ENCODE measurements around the gene SUGT1. TPM values are rescaled to one million over a fixed set of nuclear protein-coding genes. Genes with fewer than 3 reads are reported as not detected.
"Not testable (repeated sequence)": the region's sequence is repeated elsewhere in the genome, so short reads cannot be mapped to it uniquely, and the experiment has no call there.

Gene SUGT1
- total RNA-seq, 1 donor from 2014 or later = 48.4 TPM

DNA sequence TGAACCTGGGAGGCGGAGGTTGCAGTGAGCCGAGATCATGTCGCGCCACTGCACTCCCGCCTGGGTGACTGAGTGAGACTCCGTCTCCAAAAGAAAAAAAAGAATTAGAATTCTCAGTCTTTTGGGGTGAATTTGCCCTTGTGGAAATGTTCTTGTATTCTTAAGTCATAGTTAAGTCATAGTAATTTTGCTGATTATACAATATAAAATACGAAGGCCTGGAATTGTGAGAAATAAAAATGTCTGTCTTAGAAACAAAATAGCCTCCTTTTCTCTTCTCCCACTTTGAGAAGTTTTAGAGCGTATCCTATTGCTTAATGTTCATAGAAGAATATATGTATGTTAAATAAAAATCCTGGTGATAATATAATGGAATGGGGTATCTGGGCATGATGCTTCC lies 18.1 kb downstream of the SUGT1 start:
- no peak overlapping the region for H3K4me3 Mint-ChIP-seq (ENCODE audit: unreplicated experiment)
- no peak overlapping the region for H3K27ac Mint-ChIP-seq (ENCODE audit: unreplicated experiment)
- peaks cover 23% of the 10 kb centered on the region for H3K36me3 Mint-ChIP-seq (ENCODE audit: unreplicated experiment)
- TF ChIP-seq, protein P1, sequence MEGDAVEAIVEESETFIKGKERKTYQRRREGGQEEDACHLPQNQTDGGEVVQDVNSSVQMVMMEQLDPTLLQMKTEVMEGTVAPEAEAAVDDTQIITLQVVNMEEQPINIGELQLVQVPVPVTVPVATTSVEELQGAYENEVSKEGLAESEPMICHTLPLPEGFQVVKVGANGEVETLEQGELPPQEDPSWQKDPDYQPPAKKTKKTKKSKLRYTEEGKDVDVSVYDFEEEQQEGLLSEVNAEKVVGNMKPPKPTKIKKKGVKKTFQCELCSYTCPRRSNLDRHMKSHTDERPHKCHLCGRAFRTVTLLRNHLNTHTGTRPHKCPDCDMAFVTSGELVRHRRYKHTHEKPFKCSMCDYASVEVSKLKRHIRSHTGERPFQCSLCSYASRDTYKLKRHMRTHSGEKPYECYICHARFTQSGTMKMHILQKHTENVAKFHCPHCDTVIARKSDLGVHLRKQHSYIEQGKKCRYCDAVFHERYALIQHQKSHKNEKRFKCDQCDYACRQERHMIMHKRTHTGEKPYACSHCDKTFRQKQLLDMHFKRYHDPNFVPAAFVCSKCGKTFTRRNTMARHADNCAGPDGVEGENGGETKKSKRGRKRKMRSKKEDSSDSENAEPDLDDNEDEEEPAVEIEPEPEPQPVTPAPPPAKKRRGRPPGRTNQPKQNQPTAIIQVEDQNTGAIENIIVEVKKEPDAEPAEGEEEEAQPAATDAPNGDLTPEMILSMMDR (IDR thresholded peaks at IDR 0.05) = no peak
- no peaks in the 10 kb centered on the region for H3K9me3 Mint-ChIP-seq (ENCODE audit: unreplicated experiment)
- no peak for DNase-seq (ENCODE audit: extremely low spot score, unreplicated experiment)
- H3K4me1 Mint-ChIP-seq (ENCODE audit: unreplicated experiment) = no peaks in the 10 kb centered on the region
- no peaks in the 10 kb centered on the region for H3K27me3 Mint-ChIP-seq (ENCODE audit: unreplicated experiment)

DNA sequence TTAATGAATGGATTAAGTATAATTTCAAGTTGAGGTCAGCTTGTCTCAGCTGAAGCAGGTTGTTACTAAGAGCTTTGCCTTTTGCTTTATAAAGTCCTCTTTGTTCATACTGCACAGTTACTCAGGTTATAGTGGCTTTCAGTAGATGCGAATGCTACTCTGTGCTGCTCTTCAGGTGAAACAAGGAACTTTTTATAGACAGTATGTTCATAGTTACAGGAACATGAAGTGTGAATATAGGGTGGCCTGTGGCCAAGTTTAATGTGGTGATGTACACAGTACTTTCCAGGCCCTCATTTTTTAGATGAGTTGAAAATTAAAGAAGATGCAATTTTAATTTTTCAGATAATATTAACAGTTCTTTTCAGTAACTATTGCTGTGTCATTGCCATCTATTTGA lies 20.8 kb downstream of the SUGT1 start:
- no peak for DNase-seq (ENCODE audit: extremely low spot score, unreplicated experiment)
- Mint-ChIP-seq H3K36me3 (ENCODE audit: unreplicated experiment) (peaks cover 17% of the 10 kb centered on the region), H3K4me3 (ENCODE audit: unreplicated experiment) (no peak overlapping the region), H3K4me1 (ENCODE audit: unreplicated experiment) (no peaks in the 10 kb centered on the region), H3K9me3 (ENCODE audit: unreplicated experiment) (no peaks in the 10 kb centered on the region), H3K27ac (ENCODE audit: unreplicated experiment) (no peak overlapping the region), H3K27me3 (ENCODE audit: unreplicated experiment) (no peaks in the 10 kb centered on the region)
- TF ChIP-seq, protein P1 (IDR thresholded peaks at IDR 0.05) = no peak

DNA sequence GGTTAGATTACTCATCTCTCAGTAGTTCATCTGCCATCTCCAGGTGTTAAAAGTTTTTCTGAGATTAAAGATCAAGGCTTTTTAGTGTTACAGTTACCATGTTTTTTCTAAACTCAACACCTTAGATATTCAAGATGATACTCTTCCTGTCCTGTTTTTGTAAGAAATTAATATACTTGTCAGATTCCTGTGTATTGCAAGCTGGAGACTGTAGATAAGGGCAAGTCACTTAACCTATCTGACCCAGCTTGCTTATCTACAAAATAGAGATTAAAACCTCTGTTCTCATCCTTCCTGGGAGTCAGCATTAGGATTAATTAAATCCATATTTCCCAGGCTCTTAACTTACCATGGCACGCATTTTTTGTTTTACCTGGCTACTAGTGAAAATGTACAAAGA lies 25.2 kb downstream of the SUGT1 start:
- TF ChIP-seq, protein P1 (IDR thresholded peaks at IDR 0.05) = no peak
- Mint-ChIP-seq H3K36me3 (ENCODE audit: unreplicated experiment) (peaks cover 33% of the 10 kb centered on the region), H3K9me3 (ENCODE audit: unreplicated experiment) (no peaks in the 10 kb centered on the region), H3K27ac (ENCODE audit: unreplicated experiment) (no peak overlapping the region), H3K4me1 (ENCODE audit: unreplicated experiment) (no peaks in the 10 kb centered on the region), H3K4me3 (ENCODE audit: unreplicated experiment) (no peak overlapping the region), H3K27me3 (ENCODE audit: unreplicated experiment) (no peaks in the 10 kb centered on the region)
- no peak for DNase-seq (ENCODE audit: extremely low spot score, unreplicated experiment)

DNA sequence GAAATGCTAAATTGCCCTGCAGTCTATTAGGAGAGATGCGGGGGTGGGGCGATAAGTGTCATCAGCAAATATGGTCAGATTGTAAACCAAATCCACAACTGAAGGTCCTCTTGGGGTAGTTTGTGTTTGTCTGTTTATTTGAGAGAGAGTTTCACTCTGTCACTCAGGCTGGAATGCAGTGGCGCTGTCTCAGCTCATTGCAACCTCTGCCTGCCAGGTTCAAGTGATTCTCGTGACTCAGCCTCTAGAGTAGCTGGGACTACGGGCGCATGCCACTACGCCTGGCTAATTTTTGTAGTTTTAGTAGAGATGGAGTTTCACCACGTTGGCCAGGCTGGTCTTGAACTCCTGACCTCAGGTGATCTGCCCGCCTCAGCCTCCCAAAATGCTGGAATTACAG lies 33.2 kb downstream of the SUGT1 start:
- not testable (repeated sequence) for H3K27ac Mint-ChIP-seq (ENCODE audit: unreplicated experiment); H3K27me3 Mint-ChIP-seq (ENCODE audit: unreplicated experiment)

DNA sequence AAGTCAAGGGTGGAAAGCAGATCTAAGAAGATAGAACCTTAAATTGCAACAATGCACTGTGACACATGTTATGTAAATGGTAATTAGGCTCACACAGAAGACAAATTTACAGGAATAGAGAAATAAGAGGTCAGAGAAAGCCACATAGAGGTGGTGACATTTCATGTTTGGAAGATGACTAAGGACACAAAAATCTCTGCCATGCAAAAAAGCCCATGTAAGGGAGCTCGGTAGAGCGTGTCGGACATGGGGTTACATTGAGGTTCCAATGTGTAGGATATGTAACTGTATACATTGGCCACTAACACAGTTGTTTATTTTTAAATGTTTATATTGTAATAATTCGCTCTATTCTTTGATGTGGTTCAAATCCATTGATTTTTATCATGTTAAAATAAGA lies 33.7 kb downstream of the SUGT1 start:
- H3K27me3 Mint-ChIP-seq (ENCODE audit: unreplicated experiment) = no peaks in the 10 kb centered on the region
- DNase-seq (ENCODE audit: extremely low spot score, unreplicated experiment) = no peak
- no peaks in the 10 kb centered on the region for H3K4me1 Mint-ChIP-seq (ENCODE audit: unreplicated experiment)
- no peaks in the 10 kb centered on the region for H3K9me3 Mint-ChIP-seq (ENCODE audit: unreplicated experiment)
- H3K36me3 Mint-ChIP-seq (ENCODE audit: unreplicated experiment) = peaks cover 58% of the 10 kb centered on the region
- no peak overlapping the region for H3K4me3 Mint-ChIP-seq (ENCODE audit: unreplicated experiment)
- TF ChIP-seq, protein P1 (IDR thresholded peaks at IDR 0.05) = no peak
- H3K27ac Mint-ChIP-seq (ENCODE audit: unreplicated experiment) = no peak overlapping the region

More for the DNA sequence above, 33.2 kb downstream of the SUGT1 start:
- not testable (repeated sequence) for H3K9me3 Mint-ChIP-seq (ENCODE audit: unreplicated experiment); H3K4me1 Mint-ChIP-seq (ENCODE audit: unreplicated experiment); H3K4me3 Mint-ChIP-seq (ENCODE audit: unreplicated experiment); DNase-seq (ENCODE audit: extremely low spot score, unreplicated experiment)
- H3K36me3 Mint-ChIP-seq (ENCODE audit: unreplicated experiment) = peaks cover 58% of the 10 kb centered on the region

DNA sequence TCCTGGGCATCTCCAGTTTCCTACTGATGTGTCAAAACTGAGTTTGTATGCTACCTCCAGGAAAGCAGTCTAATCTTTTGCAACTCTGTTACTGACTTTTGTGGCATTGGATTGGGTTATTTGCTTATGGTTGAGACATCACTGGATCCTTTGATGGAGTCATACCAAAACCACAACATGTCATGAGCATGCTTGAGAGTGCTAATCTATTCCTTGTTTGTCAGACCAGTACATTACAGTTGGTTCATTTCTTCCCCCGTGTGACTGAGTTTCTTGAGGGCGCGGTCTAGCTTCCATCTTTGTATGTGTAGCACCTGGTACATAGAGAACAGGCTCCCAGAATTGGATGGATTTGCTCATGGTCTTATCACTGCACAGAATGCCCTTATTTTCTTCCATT lies 43.2 kb downstream of the SUGT1 start:
- no peak overlapping the region for H3K27ac Mint-ChIP-seq (ENCODE audit: unreplicated experiment)
- H3K9me3 Mint-ChIP-seq (ENCODE audit: unreplicated experiment) = no peaks in the 10 kb centered on the region
- peaks cover 16% of the 10 kb centered on the region for H3K36me3 Mint-ChIP-seq (ENCODE audit: unreplicated experiment)
- H3K4me1 Mint-ChIP-seq (ENCODE audit: unreplicated experiment) = no peaks in the 10 kb centered on the region
- H3K27me3 Mint-ChIP-seq (ENCODE audit: unreplicated experiment) = no peaks in the 10 kb centered on the region
- H3K4me3 Mint-ChIP-seq (ENCODE audit: unreplicated experiment) = no peak overlapping the region
- TF ChIP-seq, protein P1 (IDR thresholded peaks at IDR 0.05) = no peak
- DNase-seq (ENCODE audit: extremely low spot score, unreplicated experiment) = no peak

Data from osteocyte (in vitro differentiated cells).